SK-N-SH (cell line): ENCODE results near the gene PROKR1. TPM values are rescaled to one million over a fixed set of nuclear protein-coding genes. Genes with fewer than 3 reads are reported as not detected.

Experiments used
- CTCF ChIA-PET: fragments of 300-600, 350-600 bp; formaldehyde crosslinking; extraction: SDS; loops from one replicate; lab custom pipeline; 2021; lab: Yijun Ruan, JAX
- POLR2A ChIA-PET: fragments of 350-600 bp; sonication (Branson Sonifier 250); formaldehyde crosslinking; extraction: SDS; loops from one replicate; lab custom pipeline; 2020; ENCODE audit warnings: antibody characterized with exemption, inconsistent platforms; lab: Yijun Ruan, JAX
- DNase-seq: peaks from one replicate; pipeline ENCODE4 v3.0.0; 2012
- H2AFZ ChIP-seq: fragments of 200-600 bp; sonication (generic); 2 replicates; pipeline ENCODE4 v1.8.1; 2016; ENCODE audit warnings: antibody characterized with exemption, mild to moderate bottlenecking, low read depth
- H3F3A ChIP-seq: fragments of 200-600 bp; sonication (generic); replicated peaks from 2 replicates; pipeline ENCODE3; 2016; ENCODE audit warnings: antibody characterized with exemption, mild to moderate bottlenecking; ENCODE audit not compliant: insufficient read depth
- H3K27ac ChIP-seq, 2 experiments: fragments of 200-500 bp in 1 of 2; fragments of 200-600 bp in 1 of 2; sonication (Bioruptor generic) in 1 of 2; sonication (generic), shearing (Covaris generic) in 1 of 2; 2 replicates each; pipeline versions ENCODE4 v1.5.1 to v1.6.1; 2014 to 2016; ENCODE audit warnings: low read depth in 2 of 2, inconsistent platforms in 1 of 2, low read length in 1 of 2, mild to moderate bottlenecking in 1 of 2, mixed read lengths in 1 of 2
- H3K27me3 ChIP-seq: fragments of 200-600 bp; sonication (generic), shearing (Covaris generic); 2 replicates; pipeline ENCODE4 v1.6.1; 2016; ENCODE audit warnings: mixed run types; ENCODE audit not compliant: insufficient read depth
- H3K36me3 ChIP-seq, 2 experiments: fragments of 200-500 bp in 1 of 2; fragments of 200-600 bp in 1 of 2; sonication (Bioruptor generic) in 1 of 2; sonication (generic) in 1 of 2; replicated peaks in 1 of 2; 2 replicates each; pipeline versions ENCODE3 to v1.5.1; 2014 to 2016; ENCODE audit warnings: low read length in 1 of 2, mild to moderate bottlenecking in 1 of 2; ENCODE audit not compliant: insufficient read depth in 2 of 2, control insufficient read depth in 1 of 2
- H3K4me1 ChIP-seq, 2 experiments: fragments of 200-500 bp in 1 of 2; fragments of 200-600 bp in 1 of 2; sonication (Bioruptor generic) in 1 of 2; sonication (generic), shearing (Covaris generic) in 1 of 2; 2 replicates each; pipeline versions ENCODE4 v1.5.1 to v1.6.1; 2014 to 2016; ENCODE audit warnings: low read depth in 1 of 2, low read length in 1 of 2, mixed run types in 1 of 2; ENCODE audit not compliant: insufficient read depth in 2 of 2, control insufficient read depth in 1 of 2
- H3K4me2 ChIP-seq: fragments of 200-600 bp; sonication (generic), shearing (Covaris generic); 2 replicates; pipeline ENCODE4 v1.6.1; 2017; ENCODE audit warnings: mixed run types
- H3K4me3 ChIP-seq, 2 experiments: fragments of 200-500 bp in 1 of 2; fragments of 200-600 bp in 1 of 2; sonication (Bioruptor generic) in 1 of 2; sonication (generic), shearing (Covaris generic) in 1 of 2; 2 replicates each; pipeline versions ENCODE4 v1.5.1 to v1.8.1; 2014 to 2016; ENCODE audit warnings: low read depth in 2 of 2, inconsistent platforms in 1 of 2, low read length in 1 of 2, mild to moderate bottlenecking in 1 of 2, mixed read lengths in 1 of 2, moderate library complexity in 1 of 2
- H3K79me2 ChIP-seq: fragments of 200-600 bp; sonication (generic); 2 replicates; pipeline ENCODE4 v1.8.1; 2017; ENCODE audit warnings: mild to moderate bottlenecking; ENCODE audit not compliant: insufficient read depth
- H3K9ac ChIP-seq: fragments of 200-600 bp; sonication (generic); 2 replicates; pipeline ENCODE4 v1.6.1; 2017; ENCODE audit warnings: mixed run types
- H3K9me2 ChIP-seq: fragments of 200-600 bp; sonication (generic); 2 replicates; pipeline ENCODE4 v1.6.1; 2017; ENCODE audit warnings: mixed run types
- H3K9me3 ChIP-seq: fragments of 200-600 bp; sonication (generic); 2 replicates; pipeline ENCODE4 v1.6.1; 2017; ENCODE audit warnings: mixed run types, mild to moderate bottlenecking, moderate library complexity
- H4K20me1 ChIP-seq: fragments of 200-600 bp; sonication (generic); 2 replicates; pipeline ENCODE4 v1.6.1; 2017; ENCODE audit warnings: mild to moderate bottlenecking, mixed run types; ENCODE audit not compliant: insufficient read depth
- CHD2 ChIP-seq: fragments of 150-350 bp; IDR thresholded peaks from 2 replicates; pipeline ENCODE4 v1.6.1; 2018; ENCODE audit warnings: low read length; ENCODE audit not compliant: partially characterized antibody
- EP300 ChIP-seq, 2 experiments: IDR thresholded peaks; 2 replicates each; pipeline versions ENCODE4 v1.4.0 to v1.6.1; 2012; ENCODE audit warnings: borderline replicate concordance in 1 of 2, low read depth in 1 of 2, low read length in 1 of 2
- FOSL2 ChIP-seq: IDR thresholded peaks from 2 replicates; pipeline ENCODE4 v1.4.0; 2012; ENCODE audit warnings: low read depth, mild to moderate bottlenecking, moderate library complexity, borderline replicate concordance
- FOXJ3 ChIP-seq: sonication (generic); formaldehyde crosslinking; IDR thresholded peaks from 2 replicates; pipeline ENCODE4 v1.5.1; 2020; ENCODE audit warnings: mild to moderate bottlenecking, missing genetic modification reagents
- FOXM1 ChIP-seq: IDR thresholded peaks from 2 replicates; pipeline ENCODE4 v1.4.0; 2012; ENCODE audit warnings: low read depth, mild to moderate bottlenecking
- GABPA ChIP-seq: IDR thresholded peaks from 2 replicates; pipeline ENCODE4 v1.4.0; 2012; ENCODE audit warnings: low read depth, mild to moderate bottlenecking
- GATA2 ChIP-seq: sonication (generic); formaldehyde crosslinking; IDR thresholded peaks from 2 replicates; pipeline ENCODE4 v1.5.0; 2020; ENCODE audit warnings: mild to moderate bottlenecking, missing genetic modification reagents
- JUND ChIP-seq: IDR thresholded peaks from 2 replicates; pipeline ENCODE4 v1.4.0; 2012
- MEF2A ChIP-seq: IDR thresholded peaks from 2 replicates; pipeline ENCODE4 v1.4.0; 2012; ENCODE audit warnings: low read depth, borderline replicate concordance
- MXI1 ChIP-seq: IDR thresholded peaks from 2 replicates; pipeline ENCODE4 v1.6.1; 2012; ENCODE audit warnings: mild to moderate bottlenecking, low read depth, low read length, improper control_type of control experiment
- RAD21 ChIP-seq: IDR thresholded peaks from 2 replicates; pipeline ENCODE4 v1.6.1; 2012; ENCODE audit warnings: mild to moderate bottlenecking, low read length
- TAF1 ChIP-seq: IDR thresholded peaks from 2 replicates; pipeline ENCODE4 v1.6.1; 2012; ENCODE audit warnings: low read depth, mild to moderate bottlenecking, low read length, moderate library complexity, borderline replicate concordance
- TEAD4 ChIP-seq: IDR thresholded peaks from 2 replicates; pipeline ENCODE4 v1.4.0; 2012; ENCODE audit warnings: mild to moderate bottlenecking, borderline replicate concordance; ENCODE audit not compliant: insufficient read depth
- WGBS: methylation state at CpG from one replicate; pipeline ENCODE4 v1.1.6; 2017; ENCODE audit warnings: low lambda C conversion rate; 5-methylcytosine and 5-hydroxymethylcytosine counted together
- polyA plus RNA-seq, 3 experiments: library from polyadenylated mRNA; depleted of rRNA; stranded (reverse); fragments of >200 nt; gene quantifications; 2 replicates each; pipeline ENCODE4 v1.2.3, GENCODE V29; 2012
- TF ChIP-seq, protein P1 (sequence below): IDR thresholded peaks from 2 replicates; pipeline ENCODE4 v1.6.1; 2012; ENCODE audit warnings: mild to moderate bottlenecking, low read depth, low read length, moderate library complexity
- TF ChIP-seq, protein P2 (sequence below): IDR thresholded peaks from 2 replicates; pipeline ENCODE4 v1.4.0; 2012; ENCODE audit warnings: low read depth, borderline replicate concordance
- TF ChIP-seq, protein P3 (sequence below): IDR thresholded peaks from 2 replicates; pipeline ENCODE4 v1.4.0; 2012; ENCODE audit warnings: low read depth
- TF ChIP-seq, protein P4 (sequence below): IDR thresholded peaks from 2 replicates; pipeline ENCODE4 v1.4.0; 2012; ENCODE audit warnings: low read depth, borderline replicate concordance
- TF ChIP-seq, protein P5 (sequence below): fragments of 150-350 bp; IDR thresholded peaks from 2 replicates; pipeline ENCODE4 v1.6.1; 2016; ENCODE audit warnings: mild to moderate bottlenecking, low read depth, low read length

PROKR1 gene
- polyA plus RNA-seq, 1 of the 3 experiments (the other 2 are of a cell fraction), result not detected

DNA sequence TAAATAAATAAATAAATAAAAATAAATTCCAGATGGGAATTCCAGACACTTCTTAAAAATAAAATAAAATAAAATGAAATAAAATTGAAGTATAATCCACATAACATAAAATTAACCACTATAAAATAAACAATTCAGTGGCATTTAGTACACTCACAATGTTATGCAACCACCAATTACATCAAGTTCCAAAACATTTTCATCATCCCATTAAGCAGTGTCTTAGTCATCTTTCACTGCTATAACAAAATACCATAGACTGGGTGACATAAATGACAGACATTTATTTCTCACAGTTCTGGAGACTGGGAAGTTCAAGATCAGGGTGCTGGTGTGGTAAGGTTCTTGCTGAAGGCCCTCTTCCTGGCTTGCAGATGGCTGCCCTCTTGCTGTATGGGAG, 22.6 kb upstream of the PROKR1 start (continued):
- TF ChIP-seq MXI1, result no peak

DNA sequence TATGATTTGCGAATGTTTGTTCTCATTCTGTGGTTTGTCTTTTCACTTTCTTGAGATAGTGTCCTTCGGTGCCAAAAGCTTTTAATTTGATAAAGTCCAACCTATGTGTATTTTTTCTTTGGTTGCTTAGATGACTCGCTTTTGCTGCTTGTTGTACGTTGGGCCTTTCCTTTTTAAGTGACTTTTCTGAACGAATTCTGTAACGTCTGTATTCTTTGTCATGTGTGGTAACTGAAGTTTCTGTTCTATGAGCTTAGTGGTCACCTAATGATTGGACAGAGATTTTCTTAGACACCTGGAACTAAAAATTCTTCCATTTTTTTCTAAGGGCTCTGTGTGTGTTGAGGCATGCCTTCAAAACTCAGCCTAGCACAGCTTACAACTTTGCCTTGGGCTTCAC, 19.6 kb upstream of the PROKR1 start:
- POLR2A ChIA-PET, result no interaction called here
- Histone ChIP-seq H3K9me3 (no peaks in the 10 kb centered on the region), H3K4me2 (no peak overlapping the region), H3K27me3 (no peaks in the 10 kb centered on the region), H2AFZ (no peak overlapping the region), H3K27ac (no peak overlapping the region), H3K79me2 (no peaks in the 10 kb centered on the region), H3K4me1 (no peaks in the 10 kb centered on the region; a peak in 1 of 4 replicates)
- WGBS, result 32% methylated on average over 6 of the region's 6 CpGs
- TF ChIP-seq GABPA (no peak), JUND (no peak), TEAD4 (no peak), FOXM1 (no peak), GATA2 (CRISPR knock-in tag) (no peak), EP300 (IDR thresholded peaks at IDR 0.05; ENCODE audit: borderline replicate concordance in 1 of 2, low read depth in 1 of 2, low read length in 1 of 2) (no peak), MEF2A (no peak), CHD2 (no peak), FOSL2 (no peak), TAF1 (no peak), RAD21 (no peak), MXI1 (no peak), FOXJ3 (CRISPR knock-in tag) (no peak)
- TF ChIP-seq, protein P1, sequence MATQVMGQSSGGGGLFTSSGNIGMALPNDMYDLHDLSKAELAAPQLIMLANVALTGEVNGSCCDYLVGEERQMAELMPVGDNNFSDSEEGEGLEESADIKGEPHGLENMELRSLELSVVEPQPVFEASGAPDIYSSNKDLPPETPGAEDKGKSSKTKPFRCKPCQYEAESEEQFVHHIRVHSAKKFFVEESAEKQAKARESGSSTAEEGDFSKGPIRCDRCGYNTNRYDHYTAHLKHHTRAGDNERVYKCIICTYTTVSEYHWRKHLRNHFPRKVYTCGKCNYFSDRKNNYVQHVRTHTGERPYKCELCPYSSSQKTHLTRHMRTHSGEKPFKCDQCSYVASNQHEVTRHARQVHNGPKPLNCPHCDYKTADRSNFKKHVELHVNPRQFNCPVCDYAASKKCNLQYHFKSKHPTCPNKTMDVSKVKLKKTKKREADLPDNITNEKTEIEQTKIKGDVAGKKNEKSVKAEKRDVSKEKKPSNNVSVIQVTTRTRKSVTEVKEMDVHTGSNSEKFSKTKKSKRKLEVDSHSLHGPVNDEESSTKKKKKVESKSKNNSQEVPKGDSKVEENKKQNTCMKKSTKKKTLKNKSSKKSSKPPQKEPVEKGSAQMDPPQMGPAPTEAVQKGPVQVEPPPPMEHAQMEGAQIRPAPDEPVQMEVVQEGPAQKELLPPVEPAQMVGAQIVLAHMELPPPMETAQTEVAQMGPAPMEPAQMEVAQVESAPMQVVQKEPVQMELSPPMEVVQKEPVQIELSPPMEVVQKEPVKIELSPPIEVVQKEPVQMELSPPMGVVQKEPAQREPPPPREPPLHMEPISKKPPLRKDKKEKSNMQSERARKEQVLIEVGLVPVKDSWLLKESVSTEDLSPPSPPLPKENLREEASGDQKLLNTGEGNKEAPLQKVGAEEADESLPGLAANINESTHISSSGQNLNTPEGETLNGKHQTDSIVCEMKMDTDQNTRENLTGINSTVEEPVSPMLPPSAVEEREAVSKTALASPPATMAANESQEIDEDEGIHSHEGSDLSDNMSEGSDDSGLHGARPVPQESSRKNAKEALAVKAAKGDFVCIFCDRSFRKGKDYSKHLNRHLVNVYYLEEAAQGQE, result no peak
- TF ChIP-seq, protein P2, sequence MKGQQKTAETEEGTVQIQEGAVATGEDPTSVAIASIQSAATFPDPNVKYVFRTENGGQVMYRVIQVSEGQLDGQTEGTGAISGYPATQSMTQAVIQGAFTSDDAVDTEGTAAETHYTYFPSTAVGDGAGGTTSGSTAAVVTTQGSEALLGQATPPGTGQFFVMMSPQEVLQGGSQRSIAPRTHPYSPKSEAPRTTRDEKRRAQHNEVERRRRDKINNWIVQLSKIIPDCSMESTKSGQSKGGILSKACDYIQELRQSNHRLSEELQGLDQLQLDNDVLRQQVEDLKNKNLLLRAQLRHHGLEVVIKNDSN, result no peak
- TF ChIP-seq, protein P3, sequence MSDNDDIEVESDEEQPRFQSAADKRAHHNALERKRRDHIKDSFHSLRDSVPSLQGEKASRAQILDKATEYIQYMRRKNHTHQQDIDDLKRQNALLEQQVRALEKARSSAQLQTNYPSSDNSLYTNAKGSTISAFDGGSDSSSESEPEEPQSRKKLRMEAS, result no peak
- TF ChIP-seq, protein P4, sequence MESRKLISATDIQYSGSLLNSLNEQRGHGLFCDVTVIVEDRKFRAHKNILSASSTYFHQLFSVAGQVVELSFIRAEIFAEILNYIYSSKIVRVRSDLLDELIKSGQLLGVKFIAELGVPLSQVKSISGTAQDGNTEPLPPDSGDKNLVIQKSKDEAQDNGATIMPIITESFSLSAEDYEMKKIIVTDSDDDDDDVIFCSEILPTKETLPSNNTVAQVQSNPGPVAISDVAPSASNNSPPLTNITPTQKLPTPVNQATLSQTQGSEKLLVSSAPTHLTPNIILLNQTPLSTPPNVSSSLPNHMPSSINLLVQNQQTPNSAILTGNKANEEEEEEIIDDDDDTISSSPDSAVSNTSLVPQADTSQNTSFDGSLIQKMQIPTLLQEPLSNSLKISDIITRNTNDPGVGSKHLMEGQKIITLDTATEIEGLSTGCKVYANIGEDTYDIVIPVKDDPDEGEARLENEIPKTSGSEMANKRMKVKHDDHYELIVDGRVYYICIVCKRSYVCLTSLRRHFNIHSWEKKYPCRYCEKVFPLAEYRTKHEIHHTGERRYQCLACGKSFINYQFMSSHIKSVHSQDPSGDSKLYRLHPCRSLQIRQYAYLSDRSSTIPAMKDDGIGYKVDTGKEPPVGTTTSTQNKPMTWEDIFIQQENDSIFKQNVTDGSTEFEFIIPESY, result no peak
- TF ChIP-seq, protein P5, sequence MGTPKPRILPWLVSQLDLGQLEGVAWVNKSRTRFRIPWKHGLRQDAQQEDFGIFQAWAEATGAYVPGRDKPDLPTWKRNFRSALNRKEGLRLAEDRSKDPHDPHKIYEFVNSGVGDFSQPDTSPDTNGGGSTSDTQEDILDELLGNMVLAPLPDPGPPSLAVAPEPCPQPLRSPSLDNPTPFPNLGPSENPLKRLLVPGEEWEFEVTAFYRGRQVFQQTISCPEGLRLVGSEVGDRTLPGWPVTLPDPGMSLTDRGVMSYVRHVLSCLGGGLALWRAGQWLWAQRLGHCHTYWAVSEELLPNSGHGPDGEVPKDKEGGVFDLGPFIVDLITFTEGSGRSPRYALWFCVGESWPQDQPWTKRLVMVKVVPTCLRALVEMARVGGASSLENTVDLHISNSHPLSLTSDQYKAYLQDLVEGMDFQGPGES, result no peak
- TF ChIP-seq, all 33 proteins: peak for 0
- no peaks in the 10 kb centered on the region for H3K9me2 ChIP-seq
- H3K4me3 ChIP-seq, result no peak overlapping the region
- CTCF ChIA-PET, result interaction anchor here (0.6 kb wide), 1 partner anchor 52 kb away, joined by 3 read pairs; no protein-coding TSS in a partner anchor
- H3K9ac ChIP-seq, result no peak overlapping the region
- DNase-seq, result no peak
- no peaks in the 10 kb centered on the region for H4K20me1 ChIP-seq
- no peaks in the 10 kb centered on the region for H3K36me3 ChIP-seq
- no peaks in the 10 kb centered on the region for H3F3A ChIP-seq
